Measurements from ENCODE around the gene SRSF8.
"Not testable (repeated sequence)": the region's sequence is repeated elsewhere in the genome, so short reads cannot be mapped to it uniquely, and the experiment has no call there.

Gene SRSF8

DNA sequence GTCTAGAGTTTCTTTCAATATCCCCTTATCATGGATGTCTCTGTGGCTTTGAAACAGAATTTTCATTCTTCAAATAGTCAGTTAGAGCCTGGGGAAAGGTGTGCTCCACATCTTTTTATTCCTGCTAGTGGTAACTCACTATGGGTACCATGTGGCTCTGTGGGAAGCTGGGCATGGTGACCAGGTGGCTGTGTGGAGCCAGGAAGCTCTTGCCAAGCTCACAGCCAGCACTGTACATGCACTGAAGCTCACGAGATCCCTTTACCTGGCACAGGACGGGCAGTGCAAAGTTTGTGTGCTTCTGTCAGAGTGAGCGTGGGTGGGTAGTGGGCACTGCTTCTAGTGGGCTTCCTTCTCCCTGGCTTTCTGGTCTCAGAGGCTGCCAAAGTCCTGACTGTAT, 23.8 kb upstream of the SRSF8 start:
- Histone ChIP-seq H3K4me1 (ENCODE audit: low read length) (no peaks in the 10 kb centered on the region), H4K20me1 (ENCODE audit: insufficient read depth, low read length) (no peaks in the 10 kb centered on the region), H3K4me3 (ENCODE audit: low read length) (no peak overlapping the region), H3K27me3 (ENCODE audit: low read depth, low read length) (peaks cover 13% of the 10 kb centered on the region; the same call in 1 of the 2 replicates), H3K4me2 (ENCODE audit: low read length) (no peak overlapping the region), H3K27ac (ENCODE audit: low read length) (no peak overlapping the region), H3K36me3 (replicated peaks; ENCODE audit: low read depth, low read length) (no peaks in the 10 kb centered on the region), H2AFZ (ENCODE audit: low read depth, low read length) (no peak overlapping the region), H3K9me3 (ENCODE audit: insufficient read depth, low read length) (no peaks in the 10 kb centered on the region), H3K79me2 (ENCODE audit: low read length) (no peaks in the 10 kb centered on the region), H3K9ac (ENCODE audit: low read length) (no peak overlapping the region)
- TF ChIP-seq EZH2phosphoT487 (IDR thresholded peaks at IDR 0.05; ENCODE audit: low read depth) = no peak
- TF ChIP-seq, protein P1, sequence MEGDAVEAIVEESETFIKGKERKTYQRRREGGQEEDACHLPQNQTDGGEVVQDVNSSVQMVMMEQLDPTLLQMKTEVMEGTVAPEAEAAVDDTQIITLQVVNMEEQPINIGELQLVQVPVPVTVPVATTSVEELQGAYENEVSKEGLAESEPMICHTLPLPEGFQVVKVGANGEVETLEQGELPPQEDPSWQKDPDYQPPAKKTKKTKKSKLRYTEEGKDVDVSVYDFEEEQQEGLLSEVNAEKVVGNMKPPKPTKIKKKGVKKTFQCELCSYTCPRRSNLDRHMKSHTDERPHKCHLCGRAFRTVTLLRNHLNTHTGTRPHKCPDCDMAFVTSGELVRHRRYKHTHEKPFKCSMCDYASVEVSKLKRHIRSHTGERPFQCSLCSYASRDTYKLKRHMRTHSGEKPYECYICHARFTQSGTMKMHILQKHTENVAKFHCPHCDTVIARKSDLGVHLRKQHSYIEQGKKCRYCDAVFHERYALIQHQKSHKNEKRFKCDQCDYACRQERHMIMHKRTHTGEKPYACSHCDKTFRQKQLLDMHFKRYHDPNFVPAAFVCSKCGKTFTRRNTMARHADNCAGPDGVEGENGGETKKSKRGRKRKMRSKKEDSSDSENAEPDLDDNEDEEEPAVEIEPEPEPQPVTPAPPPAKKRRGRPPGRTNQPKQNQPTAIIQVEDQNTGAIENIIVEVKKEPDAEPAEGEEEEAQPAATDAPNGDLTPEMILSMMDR (IDR thresholded peaks at IDR 0.05; ENCODE audit: low read depth, low read length) = no peak

DNA sequence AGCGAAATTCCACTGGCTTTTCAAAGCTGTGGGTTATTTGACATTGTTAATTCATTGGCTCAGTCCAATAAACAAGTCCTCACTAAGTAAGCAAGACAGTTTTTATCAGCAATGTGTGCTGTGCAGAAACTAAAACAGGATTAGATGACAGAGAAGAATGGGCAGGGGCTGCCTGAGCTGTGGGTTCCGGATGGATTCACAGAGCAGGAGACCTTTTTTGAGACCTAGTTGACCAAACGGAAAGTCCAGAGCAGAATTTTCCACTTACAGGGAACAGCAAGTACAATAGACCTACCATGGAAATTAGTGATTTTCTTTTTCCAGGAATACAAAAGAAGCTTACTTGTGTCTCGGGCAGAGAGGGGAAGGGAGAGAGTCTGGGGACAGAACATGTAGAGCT, 22.7 kb upstream of the SRSF8 start:
- Histone ChIP-seq H3K4me3 (ENCODE audit: low read length) (no peak overlapping the region), H3K27me3 (ENCODE audit: low read depth, low read length) (peaks cover 13% of the 10 kb centered on the region; the same call in 1 of the 2 replicates), H3K36me3 (replicated peaks; ENCODE audit: low read depth, low read length) (no peaks in the 10 kb centered on the region), H3K27ac (ENCODE audit: low read length) (no peak overlapping the region), H2AFZ (ENCODE audit: low read depth, low read length) (no peak overlapping the region), H3K9me3 (ENCODE audit: insufficient read depth, low read length) (no peaks in the 10 kb centered on the region), H3K79me2 (ENCODE audit: low read length) (no peaks in the 10 kb centered on the region), H3K4me1 (ENCODE audit: low read length) (no peaks in the 10 kb centered on the region), H4K20me1 (ENCODE audit: insufficient read depth, low read length) (no peaks in the 10 kb centered on the region), H3K4me2 (ENCODE audit: low read length) (no peak overlapping the region), H3K9ac (ENCODE audit: low read length) (no peak overlapping the region)
- TF ChIP-seq, protein P1 (IDR thresholded peaks at IDR 0.05; ENCODE audit: low read depth, low read length) = no peak
- TF ChIP-seq EZH2phosphoT487 (IDR thresholded peaks at IDR 0.05; ENCODE audit: low read depth) = no peak

DNA sequence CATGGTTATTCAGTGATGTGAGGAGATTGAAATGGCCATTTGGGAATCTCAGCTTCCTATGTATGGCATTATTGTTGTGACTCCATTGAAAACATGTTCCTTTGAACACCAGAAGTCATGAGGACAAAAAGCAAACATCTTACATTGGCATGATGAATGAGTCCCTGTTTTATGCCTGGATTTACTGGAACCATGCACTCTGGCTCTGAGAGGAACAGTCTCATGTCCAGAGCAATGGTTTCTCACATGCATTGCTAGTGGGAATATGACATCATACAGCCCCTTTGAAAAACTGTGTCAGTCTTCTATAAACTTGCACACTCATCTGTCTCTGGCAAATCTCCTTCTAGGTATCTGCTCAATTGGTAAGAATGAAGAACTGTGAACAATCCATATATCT, 20.9 kb upstream of the SRSF8 start:
- Histone ChIP-seq H3K79me2 (ENCODE audit: low read length) (no peaks in the 10 kb centered on the region), H2AFZ (ENCODE audit: low read depth, low read length) (no peak overlapping the region), H3K27me3 (ENCODE audit: low read depth, low read length) (peaks cover 13% of the 10 kb centered on the region; the same call in 1 of the 2 replicates), H3K4me2 (ENCODE audit: low read length) (no peak overlapping the region), H3K4me3 (ENCODE audit: low read length) (no peak overlapping the region), H4K20me1 (ENCODE audit: insufficient read depth, low read length) (no peaks in the 10 kb centered on the region), H3K9me3 (ENCODE audit: insufficient read depth, low read length) (no peaks in the 10 kb centered on the region), H3K4me1 (ENCODE audit: low read length) (no peaks in the 10 kb centered on the region), H3K36me3 (replicated peaks; ENCODE audit: low read depth, low read length) (no peaks in the 10 kb centered on the region), H3K27ac (ENCODE audit: low read length) (no peak overlapping the region), H3K9ac (ENCODE audit: low read length) (no peak overlapping the region)
- TF ChIP-seq, protein P1 (IDR thresholded peaks at IDR 0.05; ENCODE audit: low read depth, low read length) = no peak
- TF ChIP-seq EZH2phosphoT487 (IDR thresholded peaks at IDR 0.05; ENCODE audit: low read depth) = no peak

DNA sequence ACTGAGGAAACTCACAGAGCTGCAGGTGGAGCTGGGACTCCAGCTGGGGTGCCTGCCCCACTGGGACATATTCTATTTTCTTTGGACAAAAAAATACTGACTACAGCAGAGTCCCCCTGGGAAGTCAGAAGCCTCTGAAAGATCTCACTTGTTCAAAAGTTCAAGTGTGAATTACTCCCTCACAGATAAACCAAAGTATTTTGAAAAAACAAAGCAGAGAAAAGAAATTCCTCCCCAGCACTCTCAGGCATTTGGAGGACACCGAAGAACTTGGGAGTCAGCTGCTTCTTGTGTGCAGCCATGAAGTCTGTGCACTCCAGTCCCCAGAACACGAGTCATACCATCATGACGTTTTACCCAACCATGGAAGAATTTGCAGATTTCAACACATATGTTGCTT, 17.6 kb upstream of the SRSF8 start, which contains the start of gene KDM4F:
KDM4F (plus strand) TSS at position 301 of the 400 bp plus-strand sequence.
- not testable (repeated sequence) for H3K36me3 ChIP-seq (replicated peaks; ENCODE audit: low read depth, low read length); H3K27ac ChIP-seq (ENCODE audit: low read length); H3K4me2 ChIP-seq (ENCODE audit: low read length); H3K79me2 ChIP-seq (ENCODE audit: low read length); H4K20me1 ChIP-seq (ENCODE audit: insufficient read depth, low read length); H3K9me3 ChIP-seq (ENCODE audit: insufficient read depth, low read length); H3K4me1 ChIP-seq (ENCODE audit: low read length); H2AFZ ChIP-seq (ENCODE audit: low read depth, low read length); H3K4me3 ChIP-seq (ENCODE audit: low read length); H3K9ac ChIP-seq (ENCODE audit: low read length)
- peaks cover 10% of the 10 kb centered on the region; the same call in 1 of the 2 replicates for H3K27me3 ChIP-seq (ENCODE audit: low read depth, low read length)

Measured in OCI-LY3 (cell line).